Esophagus squamous epithelium (tissue), 4 donors: Measurements from ENCODE around the gene RPAP3.

Source experiments
- POLR2A ChIP-seq, 4 donors: fragments of 450-650 bp; IDR thresholded peaks; one replicate each; pipeline ENCODE4 v1.6.1; 2017; ENCODE audit warnings: antibody characterized with exemption in 4 of 4, mild to moderate bottlenecking in 4 of 4, moderate library complexity in 3 of 4
- TF ChIP-seq, protein P1 (sequence below), 6 experiments: fragments of 450-650 bp in 4 of 6; fragments of 200-600 bp in 2 of 6; sonication (generic) in 2 of 6; IDR thresholded peaks; one replicate each; pipeline ENCODE4 v1.5.1; 2016 to 2019; ENCODE audit warnings: antibody characterized with exemption in 6 of 6, mild to moderate bottlenecking in 4 of 6, moderate library complexity in 4 of 6

DNA sequence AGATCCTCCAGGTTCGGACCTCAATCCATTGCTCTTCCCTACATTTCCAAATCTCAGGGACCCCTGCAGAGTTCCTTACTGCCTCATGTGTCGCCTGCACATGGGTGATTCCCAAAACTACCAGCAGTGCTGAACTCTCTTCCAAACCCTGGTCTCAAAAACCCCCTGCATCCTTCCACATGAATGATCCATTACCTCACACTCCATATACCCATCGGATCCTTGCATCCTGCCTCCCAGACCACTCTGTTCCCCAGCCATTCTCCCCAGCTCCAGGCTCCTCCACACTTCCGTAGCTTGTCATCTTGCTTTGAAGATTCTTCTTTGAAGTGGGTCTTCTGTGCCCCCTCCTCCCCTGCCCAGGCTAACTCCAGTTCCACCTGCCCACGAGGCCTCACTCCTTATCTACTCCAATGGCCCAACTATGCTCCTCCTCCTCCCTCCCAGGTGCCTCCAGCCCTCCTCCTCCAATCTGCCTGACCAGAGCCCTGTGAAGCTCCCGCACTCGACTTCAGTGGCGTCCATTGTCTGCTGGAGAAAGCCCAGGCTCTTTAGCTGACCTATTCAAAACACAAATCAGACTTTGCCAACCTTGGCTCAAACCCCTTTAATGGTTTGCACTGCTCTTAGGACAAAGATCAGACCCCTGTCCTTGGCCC, 39.1 kb upstream of the RPAP3 start:
- TF ChIP-seq, protein P1, sequence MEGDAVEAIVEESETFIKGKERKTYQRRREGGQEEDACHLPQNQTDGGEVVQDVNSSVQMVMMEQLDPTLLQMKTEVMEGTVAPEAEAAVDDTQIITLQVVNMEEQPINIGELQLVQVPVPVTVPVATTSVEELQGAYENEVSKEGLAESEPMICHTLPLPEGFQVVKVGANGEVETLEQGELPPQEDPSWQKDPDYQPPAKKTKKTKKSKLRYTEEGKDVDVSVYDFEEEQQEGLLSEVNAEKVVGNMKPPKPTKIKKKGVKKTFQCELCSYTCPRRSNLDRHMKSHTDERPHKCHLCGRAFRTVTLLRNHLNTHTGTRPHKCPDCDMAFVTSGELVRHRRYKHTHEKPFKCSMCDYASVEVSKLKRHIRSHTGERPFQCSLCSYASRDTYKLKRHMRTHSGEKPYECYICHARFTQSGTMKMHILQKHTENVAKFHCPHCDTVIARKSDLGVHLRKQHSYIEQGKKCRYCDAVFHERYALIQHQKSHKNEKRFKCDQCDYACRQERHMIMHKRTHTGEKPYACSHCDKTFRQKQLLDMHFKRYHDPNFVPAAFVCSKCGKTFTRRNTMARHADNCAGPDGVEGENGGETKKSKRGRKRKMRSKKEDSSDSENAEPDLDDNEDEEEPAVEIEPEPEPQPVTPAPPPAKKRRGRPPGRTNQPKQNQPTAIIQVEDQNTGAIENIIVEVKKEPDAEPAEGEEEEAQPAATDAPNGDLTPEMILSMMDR (IDR thresholded peaks at IDR 0.05), result no peak
- no peak for TF ChIP-seq POLR2A (IDR thresholded peaks at IDR 0.05)
